K562 (cell line): ENCODE data around the gene GABBR1. TPM values are rescaled to one million over a fixed set of nuclear protein-coding genes. Genes with fewer than 3 reads are reported as not detected.

Experiments
- ATAC-seq: fragments of 200-7000 bp; cut with Tn5 transposase; 3 replicates; pipeline ENCODE4 v1.9.1; 2020; ENCODE audit warnings: moderate library complexity
- BruUV-seq: library from RNA; stranded (reverse); fragments of 400-500 nt; replicated peaks from 2 replicates; lab custom pipeline; 2021; lab: Mats Ljungman, UMichigan
- CTCF ChIA-PET: fragments of 300-600 bp; formaldehyde crosslinking; extraction: SDS; loops from one replicate; lab custom pipeline; 2021; ENCODE audit warnings: low intra/inter-chr PET ratio; lab: Yijun Ruan, JAX
- POLR2A ChIA-PET: fragments of 300-600, 350-650 bp; sonication (Branson Sonifier 250); formaldehyde crosslinking; extraction: SDS; loops from one replicate; lab custom pipeline; 2021; ENCODE audit warnings: antibody characterized with exemption, inconsistent platforms; lab: Yijun Ruan, JAX
- DNase-seq, 4 experiments: peaks; one replicate each; pipeline versions ENCODE4 v3.0.0 to v3.0.0-alpha.2; 2011 to 2018; ENCODE audit warnings: low spot score in 3 of 4, mixed read lengths in 3 of 4; ENCODE audit errors: extremely low read depth in 1 of 4
- FAIRE-seq: peaks from 2 replicates; lab custom pipeline; 2011; peaks lifted over from hg19 to GRCh38; lab: Jason Lieb, UNC
- H2AFZ ChIP-seq: 2 replicates; pipeline ENCODE4 v1.6.0; 2011; ENCODE audit warnings: low read depth, low read length, control low read depth, inconsistent platforms
- H3K27ac ChIP-seq: fragments of 200-600 bp; 3 replicates; pipeline ENCODE4 v1.8.0; 2011; ENCODE audit warnings: low read depth, mild to moderate bottlenecking, control low read depth, inconsistent platforms, low read length, moderate library complexity, mixed read lengths; ENCODE audit errors: extremely low read depth
- H3K27me3 ChIP-seq, 2 experiments: fragments of 300-600 bp in 1 of 2; 2 replicates in 1 of 2; 3 replicates in 1 of 2; pipeline versions ENCODE4 v1.6.0 to v1.8.0; 2011; ENCODE audit warnings: inconsistent platforms in 2 of 2, low read length in 2 of 2, mild to moderate bottlenecking in 1 of 2, mixed read lengths in 1 of 2, moderate library complexity in 1 of 2; ENCODE audit not compliant: control insufficient read depth in 2 of 2, insufficient read depth in 2 of 2
- H3K36me3 ChIP-seq: fragments of 300-600 bp; 3 replicates; pipeline ENCODE4 v1.8.0; 2011; ENCODE audit warnings: mild to moderate bottlenecking, low read length, inconsistent platforms; ENCODE audit not compliant: control insufficient read depth, insufficient read depth
- H3K4me1 ChIP-seq, 2 experiments: fragments of 200-600 bp in 1 of 2; replicated peaks in 1 of 2; 2 replicates in 1 of 2; 3 replicates in 1 of 2; pipeline versions ENCODE4 v1.5.1 to v1.8.0; 2011; ENCODE audit warnings: inconsistent platforms in 2 of 2, low read length in 2 of 2, mild to moderate bottlenecking in 1 of 2, mixed read lengths in 1 of 2, moderate library complexity in 1 of 2; ENCODE audit not compliant: control insufficient read depth in 2 of 2, insufficient read depth in 2 of 2
- H3K4me2 ChIP-seq: 2 replicates; pipeline ENCODE4 v1.6.1; 2011; ENCODE audit warnings: low read length, control low read depth, inconsistent platforms, mixed read lengths; ENCODE audit not compliant: insufficient read depth
- H3K4me3 ChIP-seq: fragments of 200-600 bp; sonication (generic), shearing (Covaris generic); 2 replicates; pipeline ENCODE4 v1.5.1; 2016; ENCODE audit warnings: control low read depth, inconsistent platforms
- H3K79me2 ChIP-seq: fragments of 200-600 bp; 3 replicates; pipeline ENCODE4 v1.8.0; 2011; ENCODE audit warnings: low read length, inconsistent platforms; ENCODE audit not compliant: control insufficient read depth, insufficient read depth
- H3K9ac ChIP-seq, 2 experiments: 2 replicates each; pipeline versions ENCODE4 v1.6.0 to v1.6.1; 2011; ENCODE audit warnings: low read depth in 2 of 2, low read length in 2 of 2, control low read depth in 1 of 2, inconsistent platforms in 1 of 2, mild to moderate bottlenecking in 1 of 2, mixed read lengths in 1 of 2; ENCODE audit not compliant: insufficient read depth in 1 of 2
- H3K9me1 ChIP-seq: one replicate; pipeline ENCODE4 v1.6.0; 2011; ENCODE audit warnings: inconsistent platforms, mild to moderate bottlenecking, low read length, moderate library complexity; ENCODE audit not compliant: control insufficient read depth, insufficient read depth
- H3K9me3 ChIP-seq: replicated peaks from 2 replicates; pipeline ENCODE4 v1.5.1; 2011; ENCODE audit warnings: low read depth, low read length, inconsistent platforms; ENCODE audit not compliant: control insufficient read depth, insufficient read depth
- H4K20me1 ChIP-seq: replicated peaks from 2 replicates; pipeline ENCODE4 v1.6.1; 2011; ENCODE audit warnings: low read length, inconsistent platforms, mixed read lengths; ENCODE audit not compliant: control insufficient read depth, insufficient read depth
- EGR1 ChIP-seq: fragments of 450-650 bp; conservative IDR thresholded peaks from 2 replicates; pipeline ENCODE4 v1.6.1; 2017; ENCODE audit warnings: mild to moderate bottlenecking
- GATAD2B ChIP-seq: fragments of 450-650 bp; IDR thresholded peaks from 2 replicates; pipeline ENCODE4 v1.6.1; 2017; ENCODE audit warnings: mild to moderate bottlenecking, borderline replicate concordance
- KHSRP ChIP-seq: fragments of 450-650 bp; IDR thresholded peaks from 2 replicates; pipeline ENCODE4 v1.6.1; 2017
- MIER1 ChIP-seq: fragments of 450-650 bp; IDR thresholded peaks from 2 replicates; pipeline ENCODE4 v1.6.1; 2016; ENCODE audit warnings: antibody characterized with exemption, mild to moderate bottlenecking, low read depth
- RHOXF2B ChIP-seq: fragments of 250-450 bp; sonication (Bioruptor Pico); conservative IDR thresholded peaks from 2 replicates; pipeline ENCODE4 v1.5.1; 2021
- YY1 ChIP-seq, 3 experiments: IDR thresholded peaks; 2 replicates each; pipeline ENCODE4 v1.6.1; 2011; ENCODE audit warnings: low read length in 2 of 3, mild to moderate bottlenecking in 2 of 3, moderate library complexity in 2 of 3, borderline replicate concordance in 1 of 3, control low read depth in 1 of 3, low read depth in 1 of 3; ENCODE audit not compliant: insufficient read depth in 3 of 3, insufficient replicate concordance in 2 of 3, control insufficient read depth in 1 of 3, insufficient read length in 1 of 3; ENCODE audit errors: extremely low read depth in 1 of 3
- ZBTB5 ChIP-seq: fragments of 450-650 bp; IDR thresholded peaks from 2 replicates; pipeline ENCODE4 v1.6.1; 2017; ENCODE audit warnings: antibody characterized with exemption
- WGBS: fragments of 100-300 bp; shearing (Covaris generic); methylation state at CpG from one replicate; pipeline ENCODE4 v1.1.6; 2016; ENCODE audit warnings: low coverage, mixed read lengths; ENCODE audit not compliant: insufficient coverage; ENCODE audit errors: missing lambda C conversion rate; 5-methylcytosine and 5-hydroxymethylcytosine counted together
- in situ Hi-C: fragments of 300-500 bp; cut with MboI; formaldehyde crosslinking; loops from 4 replicates; pipeline ENCODE4 v1.15.0; 2018; ENCODE audit warnings: inconsistent platforms, mixed read lengths
- intact Hi-C: fragments of 100-400 bp; cut with micrococcal nuclease; formaldehyde crosslinking; loops from 2 replicates; pipeline ENCODE4 v1.14.2; 2022
- polyA plus RNA-seq, 8 experiments: library from polyadenylated mRNA; depleted of rRNA in 4 of 8; stranded (reverse) in 5 of 8; unstranded in 3 of 8; fragments of >200 nt; fragmentation: Nextera tagmentation in 2 of 8; fragmentation: Illumina TruSeq in 1 of 8; extraction: Ambion mirVana in 2 of 8; extraction: Trizol in 1 of 8; gene quantifications; 2 replicates each; pipeline versions ENCODE4 v1.2.1 to v1.2.3, GENCODE V29; 2011 to 2014; ENCODE audit warnings: inconsistent platforms in 1 of 8, missing spikeins in 1 of 8
- total RNA-seq, 7 experiments: library from RNA; depleted of rRNA in 6 of 7; stranded (reverse); fragments of >200 nt in 6 of 7; fragmentation: Illumina TruSeq in 2 of 7; extraction: Trizol in 2 of 7; gene quantifications; 2 replicates each; pipeline versions ENCODE4 v1.2.1 to v1.2.3, GENCODE V29; 2011 to 2021; ENCODE audit warnings: low replicate concordance in 1 of 7
- TF ChIP-seq, protein P1 (sequence below): fragments of 450-650 bp; formaldehyde crosslinking; IDR thresholded peaks from 2 replicates; pipeline ENCODE4 v1.4.0; 2022; ENCODE audit warnings: mild to moderate bottlenecking, moderate library complexity

The GABBR1 gene
- total and polyA plus RNA-seq, 9 of the 15 experiments (the other 6 are each of a cell fraction or from before 2014, with no cell fraction given), result 2.2 to 48.3 (median 20.8) TPM

DNA sequence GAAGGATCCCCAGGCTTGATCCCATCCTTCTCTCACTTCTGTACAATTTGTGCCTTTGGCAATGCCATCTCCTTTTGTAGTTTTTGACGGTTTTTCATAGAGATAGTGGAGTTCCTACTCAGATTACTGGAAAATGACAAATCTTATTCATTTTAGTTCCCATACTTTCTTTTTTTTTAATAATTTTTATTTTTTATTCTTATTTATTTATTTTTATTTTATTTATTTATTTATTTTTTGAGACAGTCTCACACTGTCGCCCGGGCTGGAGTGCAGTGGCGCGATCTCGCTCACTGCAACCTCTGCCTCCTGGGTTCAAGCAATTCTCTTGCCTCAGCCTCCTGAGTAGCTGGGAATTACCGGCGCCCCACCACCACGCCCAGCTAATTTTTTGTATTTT is 4.3 kb upstream of the GABBR1 start:
- intact Hi-C loops, result no loop called here
- FAIRE-seq (no peak), ATAC-seq (no peak), DNase-seq (no peak)
- no peak for TF ChIP-seq RHOXF2B (CRISPR knock-in tag)
- TF ChIP-seq, protein P1, sequence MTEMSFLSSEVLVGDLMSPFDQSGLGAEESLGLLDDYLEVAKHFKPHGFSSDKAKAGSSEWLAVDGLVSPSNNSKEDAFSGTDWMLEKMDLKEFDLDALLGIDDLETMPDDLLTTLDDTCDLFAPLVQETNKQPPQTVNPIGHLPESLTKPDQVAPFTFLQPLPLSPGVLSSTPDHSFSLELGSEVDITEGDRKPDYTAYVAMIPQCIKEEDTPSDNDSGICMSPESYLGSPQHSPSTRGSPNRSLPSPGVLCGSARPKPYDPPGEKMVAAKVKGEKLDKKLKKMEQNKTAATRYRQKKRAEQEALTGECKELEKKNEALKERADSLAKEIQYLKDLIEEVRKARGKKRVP (CRISPR knock-in tag), result no peak
- no peak for TF ChIP-seq GATAD2B
- no peak for TF ChIP-seq KHSRP
- no peak for TF ChIP-seq YY1 (IDR thresholded peaks at IDR 0.05; ENCODE audit: borderline replicate concordance in 1 of 3, control insufficient read depth in 1 of 3, extremely low read depth in 1 of 3, insufficient read depth in 3 of 3, insufficient read length in 1 of 3, insufficient replicate concordance in 2 of 3, low read depth in 1 of 3, low read length in 2 of 3)
- no peak for TF ChIP-seq ZBTB5
- TF ChIP-seq EGR1, result no peak
- no peak for TF ChIP-seq MIER1
- ChIA-PET CTCF (no interaction called here), POLR2A (no interaction called here)
- no peaks in the 10 kb centered on the region for H4K20me1 ChIP-seq
- 82% methylated on average over 9 of the region's 9 CpGs for WGBS
- no peaks in the 10 kb centered on the region for H3K9me3 ChIP-seq
- H3K27ac ChIP-seq, result no peak overlapping the region
- no TSS peak for BruUV-seq
- no peaks in the 10 kb centered on the region for H3K9me1 ChIP-seq
- H3K4me3 ChIP-seq, result no peak overlapping the region
- H3K79me2 ChIP-seq, result peaks cover under 1% of the 10 kb centered on the region; the same call in 1 of the 3 replicates
- no peak overlapping the region for H3K9ac ChIP-seq
- peaks cover 15 to 21% of the 10 kb centered on the region in 2 experiments; a peak in 4 of 5 replicates for H3K4me1 ChIP-seq
- in situ Hi-C loops, result no loop called here
- no peak overlapping the region for H3K4me2 ChIP-seq
- H3K36me3 ChIP-seq, result no peaks in the 10 kb centered on the region
- H3K27me3 ChIP-seq, result no peaks in the 10 kb centered on the region
- H2AFZ ChIP-seq, result no peak overlapping the region
